GM19025 (cell line): ENCODE measurements around the gene BCLAF3.

Source experiments
- ATAC-seq: cut with Tn5 transposase; IDR thresholded peaks from one replicate; pipeline ENCODE4 v1.9.1; 2021; ENCODE audit warnings: mild to moderate bottlenecking, low read depth, moderate library complexity; ENCODE audit not compliant: unreplicated experiment

The BCLAF3 gene

DNA sequence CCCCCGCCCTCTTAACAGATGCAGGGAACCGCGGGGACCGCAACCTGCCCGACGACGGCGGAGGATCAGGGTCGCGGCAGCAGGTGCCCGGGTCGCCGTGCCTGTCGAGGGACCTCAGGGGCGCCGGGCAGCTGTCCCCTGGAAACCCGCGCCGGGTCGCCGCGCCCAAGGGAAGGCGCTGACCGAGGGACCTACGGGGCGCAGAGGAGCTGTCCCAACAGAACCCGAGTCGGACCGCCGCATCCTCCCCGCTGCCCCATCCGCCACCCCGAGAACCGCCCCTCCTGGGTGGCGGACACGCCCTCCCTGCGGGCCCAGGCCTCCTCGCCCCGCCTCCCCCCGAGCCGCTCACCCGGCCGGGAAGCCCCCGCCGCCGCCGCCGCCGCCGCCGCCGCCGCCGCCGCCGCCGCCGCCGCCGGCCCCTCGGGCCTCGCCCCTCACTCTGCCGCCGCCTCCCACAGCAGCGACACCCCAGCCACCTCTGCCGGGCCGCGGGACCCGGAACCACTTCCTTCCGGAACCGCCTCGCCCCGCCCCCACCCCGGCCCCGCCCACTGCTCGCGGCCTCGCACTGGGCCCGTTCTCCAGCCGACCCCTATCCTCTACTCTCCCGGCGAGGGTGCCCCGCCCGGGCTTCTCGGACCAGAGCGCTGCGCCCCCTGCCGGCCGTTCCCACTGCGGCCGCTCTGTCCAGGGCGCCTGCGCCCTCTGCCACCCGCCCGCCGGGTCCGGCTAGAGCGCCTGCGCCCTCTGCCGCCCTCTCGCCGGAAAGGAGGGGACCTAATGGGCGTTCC, at the start of gene BCLAF3:
Gene BCLAF3 (minus strand): TSS at position 506 of the 794 bp plus-strand sequence. CDS start 20,797 bp downstream, outside the sequence.
- ATAC-seq: peak; percentile 83

GRCh38 chrX:20038966-20039365, 48.1 kb upstream of the BCLAF3 start:
- ATAC-seq: no peak

- no peak for ATAC-seq
Observed at GRCh38 chrX:20037186-20037585, 46.3 kb upstream of the BCLAF3 start.

DNA sequence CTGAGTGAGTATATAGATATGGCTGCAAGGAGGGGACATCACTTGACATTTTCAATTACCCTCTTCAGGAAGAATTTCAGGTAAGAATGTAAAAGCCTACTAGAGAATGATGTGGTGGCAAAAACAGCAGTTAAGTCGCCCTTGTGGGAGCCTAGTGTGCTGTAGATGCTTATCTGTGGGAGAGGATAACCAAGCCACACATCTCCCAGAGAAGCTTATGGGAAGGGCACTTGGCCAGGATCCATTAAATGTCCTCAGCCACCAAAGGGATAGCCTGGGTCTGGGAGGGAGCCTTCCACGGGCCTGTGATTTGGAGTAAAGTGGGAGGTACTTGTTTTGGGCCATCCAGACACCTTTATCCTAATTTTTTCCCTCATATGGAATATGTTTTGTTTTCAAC, 41.3 kb upstream of the BCLAF3 start:
- no peak for ATAC-seq

DNA sequence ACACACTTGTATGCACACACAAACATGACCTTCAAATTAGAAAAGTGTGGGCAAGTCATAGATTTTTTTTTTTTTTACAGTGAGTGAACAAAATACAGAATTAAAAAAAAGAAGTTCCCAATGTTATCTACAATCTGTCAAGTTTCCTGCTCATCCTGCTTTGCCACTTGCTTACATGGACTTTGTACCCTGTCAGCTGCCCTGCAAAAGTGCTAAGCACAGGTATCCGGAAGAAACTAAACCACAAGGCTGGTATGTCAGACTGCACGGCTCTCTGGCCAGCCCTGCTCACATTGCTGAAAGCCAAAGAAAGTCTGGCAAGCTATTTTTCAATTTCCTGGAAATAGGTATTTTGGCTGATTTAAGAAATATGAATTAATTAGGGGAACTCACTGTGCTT, 38.9 kb upstream of the BCLAF3 start:
- peak; percentile 70 for ATAC-seq

DNA sequence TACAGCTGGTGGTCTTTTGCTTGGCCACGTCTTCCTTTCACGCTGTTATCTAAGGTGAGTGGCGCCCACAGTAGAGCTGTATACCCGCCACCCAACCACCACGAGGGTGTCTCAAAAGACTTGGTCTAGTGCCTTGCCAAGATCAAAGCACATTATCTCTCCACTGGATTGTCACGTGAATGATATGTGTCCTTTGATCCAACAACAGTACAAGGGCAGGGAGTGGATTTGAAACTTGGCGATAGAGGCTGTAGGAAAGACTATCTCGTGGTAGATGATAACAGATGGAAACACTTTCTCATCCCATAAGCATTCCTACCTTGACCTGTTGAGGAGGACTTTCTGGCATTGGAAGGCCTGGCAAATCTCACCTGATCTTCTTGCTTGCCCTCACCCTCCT, 37.7 kb upstream of the BCLAF3 start:
- ATAC-seq: no peak

GRCh38 chrX:20026278-20026677, 35.4 kb upstream of the BCLAF3 start:
- ATAC-seq: no peak

DNA sequence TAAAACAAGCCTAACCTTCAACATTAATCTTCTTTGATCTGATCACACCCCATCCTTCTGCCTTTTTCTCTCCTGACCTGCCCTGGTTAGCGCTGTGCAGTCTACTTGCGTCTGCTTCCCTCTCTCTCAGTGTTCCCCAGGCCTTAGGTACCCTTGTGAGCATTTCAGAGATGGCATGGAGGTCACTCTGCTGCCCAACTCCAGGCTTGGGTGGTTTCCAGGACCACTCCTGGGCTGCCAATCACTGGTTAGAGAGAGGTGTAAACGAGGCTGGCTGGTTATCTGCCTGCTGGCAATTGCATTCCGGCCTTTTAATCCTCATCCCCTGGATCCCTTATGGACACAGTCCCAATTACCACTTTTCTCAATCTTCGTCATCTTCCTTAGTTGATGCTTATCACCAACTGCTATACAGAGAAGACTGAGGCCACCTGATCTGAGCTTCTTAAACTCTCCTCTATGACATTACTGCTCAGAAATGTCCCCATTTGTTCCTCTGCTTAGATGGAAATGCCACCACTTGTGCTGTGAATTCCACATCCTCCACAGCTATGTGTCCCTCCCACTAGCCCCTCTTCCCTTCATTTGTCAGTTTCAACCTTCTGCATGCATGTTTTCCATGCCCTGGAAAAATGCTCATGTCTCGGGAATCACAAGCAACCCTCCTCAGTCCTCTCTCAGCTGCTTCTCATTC, 29.0 kb upstream of the BCLAF3 start:
- no peak for ATAC-seq

DNA sequence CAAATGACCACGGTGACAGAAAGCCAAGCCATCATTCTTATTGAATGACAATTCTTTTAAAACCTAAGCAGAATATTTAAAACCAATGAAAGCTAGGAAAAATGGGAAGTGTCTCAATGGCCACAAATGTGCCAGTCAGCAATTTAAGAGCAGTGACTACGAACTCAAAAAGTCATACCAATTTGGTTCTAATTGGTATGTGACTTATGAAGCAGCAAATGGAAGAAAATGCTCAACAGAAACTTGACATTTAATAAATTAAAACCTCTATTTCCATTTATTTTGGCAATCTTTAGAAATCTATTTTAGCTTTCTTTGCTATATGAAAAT, 25.7 kb upstream of the BCLAF3 start:
- no peak for ATAC-seq

GRCh38 chrX:20015945-20016615, 25.2 kb upstream of the BCLAF3 start:
- ATAC-seq: no peak

DNA sequence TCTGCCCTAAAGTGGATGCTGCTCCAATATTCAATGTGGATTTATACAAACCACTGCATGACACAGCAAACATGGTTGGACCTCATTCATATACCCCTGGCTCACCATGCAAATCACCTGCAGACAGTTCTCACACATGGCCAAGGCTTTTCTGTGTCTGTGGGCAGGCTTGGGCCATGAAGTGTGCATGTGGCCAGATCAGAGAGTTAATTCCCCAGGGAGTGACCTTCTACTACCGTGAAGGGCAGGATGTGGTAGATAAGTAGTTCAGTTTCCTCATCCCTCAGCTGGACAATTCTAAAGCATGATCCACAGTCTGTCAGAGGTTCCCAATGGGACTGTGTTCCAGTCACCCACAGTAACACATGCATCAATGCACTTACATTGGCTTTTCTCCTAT, 24.6 kb upstream of the BCLAF3 start:
- no peak for ATAC-seq

DNA sequence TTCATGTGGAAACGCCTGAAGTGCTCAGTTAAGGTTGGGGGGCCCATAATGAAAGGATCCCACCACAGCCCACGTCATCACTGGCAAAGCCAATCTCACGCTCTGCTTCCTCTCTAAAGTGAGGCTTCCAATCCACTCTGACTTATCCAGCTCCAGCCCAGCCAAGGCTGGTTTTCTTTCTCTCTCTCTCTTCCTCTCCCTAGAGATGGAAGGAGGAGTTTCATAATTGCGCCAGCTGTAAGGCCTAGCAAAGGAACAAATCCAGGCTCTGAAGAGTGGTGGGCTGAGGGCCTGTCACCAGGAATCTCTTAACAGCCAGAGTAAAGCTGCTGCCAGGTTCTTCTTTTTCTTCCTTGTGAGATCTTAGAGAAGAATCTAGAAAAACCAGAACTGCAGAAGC, 20.7 kb upstream of the BCLAF3 start:
- ATAC-seq: no peak

- no peak for ATAC-seq
Observed at GRCh38 chrX:20007962-20008622, 17.2 kb upstream of the BCLAF3 start.

DNA sequence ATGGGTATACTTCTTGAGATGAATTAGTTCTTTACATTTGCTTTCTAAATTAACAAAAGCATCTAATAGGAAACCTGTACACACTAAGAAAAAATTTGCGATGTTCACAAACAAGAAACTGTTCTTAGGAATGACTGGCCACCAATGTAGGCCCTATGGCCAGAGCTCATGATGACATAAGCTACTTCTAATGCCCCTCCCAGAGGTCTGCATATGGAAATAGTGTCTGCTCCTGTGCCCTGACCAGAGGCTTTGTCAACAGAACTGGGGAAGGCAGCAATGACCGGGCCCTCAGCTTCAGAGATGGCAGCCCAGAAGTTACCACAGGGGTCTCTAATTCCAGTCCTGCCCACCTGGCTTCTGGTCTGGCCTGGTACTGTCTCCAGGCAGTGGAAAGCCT, 15.0 kb upstream of the BCLAF3 start:
- ATAC-seq: no peak

GRCh38 chrX:20001588-20001987, 10.7 kb upstream of the BCLAF3 start:
- no peak for ATAC-seq

DNA sequence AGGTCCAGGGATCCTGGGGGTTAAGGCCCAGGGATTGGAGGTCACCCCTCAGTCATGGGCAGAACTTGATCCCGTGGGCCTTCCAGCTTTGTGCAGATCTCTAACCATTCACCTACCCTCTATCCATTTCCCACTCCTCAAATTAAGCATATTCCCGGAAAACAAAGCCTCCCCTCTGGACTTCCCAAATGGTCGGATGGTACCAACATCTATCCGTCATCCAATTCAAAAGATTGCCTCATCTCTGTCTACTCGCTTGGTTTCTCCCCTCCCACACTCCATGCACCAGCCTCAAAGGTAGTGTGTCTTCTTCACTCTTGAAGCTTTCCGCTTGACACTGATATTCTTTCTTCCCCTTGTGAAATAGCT, 473 bp upstream of the BCLAF3 start:
- no peak for ATAC-seq

GRCh38 chrX:19990151-19990555, 708 bp downstream of the BCLAF3 start:
- ATAC-seq: no peak

DNA sequence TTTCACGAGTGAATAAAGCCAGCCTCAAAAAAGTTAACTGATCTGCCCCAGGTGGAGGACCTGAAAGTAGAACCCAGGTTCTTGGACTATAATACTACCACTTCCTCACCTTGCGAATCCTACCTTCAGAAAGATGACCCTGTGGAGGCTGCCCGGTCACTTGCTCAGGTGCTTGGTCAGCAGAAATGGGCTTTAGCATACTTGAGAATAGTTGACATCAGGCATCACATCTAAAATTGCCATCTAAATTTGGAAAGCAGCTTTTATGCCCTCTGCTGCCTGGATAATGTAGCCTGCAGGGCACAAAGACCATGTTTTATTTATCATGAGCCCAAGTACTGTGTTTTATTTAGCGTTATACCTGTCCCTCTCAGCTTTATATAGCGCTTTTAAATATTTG, 3.0 kb downstream of the BCLAF3 start:
- ATAC-seq: no peak

- no peak for ATAC-seq
Observed at GRCh38 chrX:19986531-19986930, 4.3 kb downstream of the BCLAF3 start.

DNA sequence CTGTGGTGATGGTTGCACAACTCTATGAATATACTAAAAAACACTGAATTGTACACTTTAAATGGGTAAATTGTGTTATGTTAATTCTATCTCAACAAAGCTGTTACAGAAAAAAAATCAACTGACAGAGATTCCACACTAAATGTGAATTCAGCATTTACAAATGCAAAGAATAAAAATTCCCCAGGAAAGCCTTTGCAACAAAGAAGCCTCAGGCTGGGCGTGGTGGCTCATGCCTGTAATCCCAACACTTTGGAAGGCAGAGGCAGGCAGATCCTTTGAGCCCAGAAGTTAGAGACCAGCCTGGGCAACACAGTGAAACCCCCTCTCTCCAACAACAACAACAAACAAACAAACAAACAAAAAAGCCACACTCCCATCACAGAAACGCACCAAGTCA, 8.9 kb downstream of the BCLAF3 start:
- ATAC-seq: no peak

GRCh38 chrX:19975845-19976244, 15.0 kb downstream of the BCLAF3 start:
- no peak for ATAC-seq
